Measurements from ENCODE around the gene UQCRHL.

GRCh38 chr1:15788624-15789301 is 18.7 kb downstream of the UQCRHL start:
- TF ChIP-seq CTCF (conservative IDR thresholded peaks at IDR 0.05) (no peak), EZH2 (IDR thresholded peaks at IDR 0.05; ENCODE audit: low read depth) (no peak)
